T-helper 1 cell treated with Interleukin-12 subunit alpha and Interleukin-12 subunit beta and Interleukin-4 antibody, amounts not matched to agents 30 ng/mL and 1 ng/mL, for 36 hours (primary cell): ENCODE results near the gene TESK1. TPM values are rescaled to one million over a fixed set of nuclear protein-coding genes. Genes with fewer than 3 reads are reported as not detected.
"Not testable (repeated sequence)": the region's sequence is repeated elsewhere in the genome, so short reads cannot be mapped to it uniquely, and the experiment has no call there.

Experiments
- intact Hi-C: fragments of 100-400 bp; cut with micrococcal nuclease; formaldehyde crosslinking; loops from one replicate; pipeline ENCODE4 v1.15.1; 2024
- total RNA-seq: library from RNA; stranded (reverse); gene quantifications from 2 replicates; pipeline ENCODE4 v1.2.3, GENCODE V29; 2022

Gene TESK1
- total RNA-seq, 1 donor from 2014 or later = 32.6 TPM

- intact Hi-C loops = no loop called here
These were observed 7.8 kb downstream of the TESK1 start for GRCh38 chr9:35612843-35613242.

DNA sequence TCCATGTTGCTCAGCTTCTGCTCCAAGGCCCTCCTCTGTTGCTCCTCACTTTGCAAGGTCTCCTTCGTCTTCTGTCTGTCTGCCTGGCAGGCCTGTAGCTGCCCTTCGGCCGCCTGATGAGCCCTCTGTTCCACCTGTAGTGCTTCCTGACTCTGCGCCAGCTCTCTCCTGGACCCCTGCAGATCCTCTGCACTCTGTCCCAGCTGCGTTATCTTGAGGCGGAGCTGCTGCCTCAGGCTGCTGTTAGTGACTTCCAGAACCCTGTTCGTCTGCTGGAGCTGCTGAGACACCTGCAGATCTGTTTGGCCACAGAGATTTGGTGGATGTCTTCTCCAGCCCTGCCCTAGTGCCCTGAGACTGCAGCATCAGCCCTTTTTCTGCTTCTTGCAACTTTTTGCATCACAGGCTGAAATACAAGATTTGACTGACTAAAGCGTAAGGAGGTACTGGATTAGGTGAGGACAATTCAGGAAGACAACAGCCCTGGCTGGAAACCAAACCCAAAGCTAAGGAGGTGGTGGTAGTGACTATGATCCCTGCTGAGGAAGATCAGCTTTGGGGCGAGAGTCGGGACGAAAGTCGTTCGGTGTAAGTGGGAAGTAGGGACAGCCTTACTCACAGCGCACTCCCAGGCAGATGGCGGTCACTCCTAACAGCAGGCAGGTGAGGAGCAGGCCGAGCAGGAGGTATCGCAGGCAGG is 11.1 kb downstream of the TESK1 start:
- intact Hi-C loops = no loop called here

- intact Hi-C loops = loop anchor here (1.0 kb wide), 2 partner anchors 29 to 40 kb away; no protein-coding TSS in a partner anchor
These were observed 11.8 kb downstream of the TESK1 start for GRCh38 chr9:35616681-35617459.

GRCh38 chr9:35617548-35617947 is 12.5 kb downstream of the TESK1 start:
- intact Hi-C loops = loop anchor here (1.0 kb wide), 2 partner anchors 29 to 40 kb away; no protein-coding TSS in a partner anchor

DNA sequence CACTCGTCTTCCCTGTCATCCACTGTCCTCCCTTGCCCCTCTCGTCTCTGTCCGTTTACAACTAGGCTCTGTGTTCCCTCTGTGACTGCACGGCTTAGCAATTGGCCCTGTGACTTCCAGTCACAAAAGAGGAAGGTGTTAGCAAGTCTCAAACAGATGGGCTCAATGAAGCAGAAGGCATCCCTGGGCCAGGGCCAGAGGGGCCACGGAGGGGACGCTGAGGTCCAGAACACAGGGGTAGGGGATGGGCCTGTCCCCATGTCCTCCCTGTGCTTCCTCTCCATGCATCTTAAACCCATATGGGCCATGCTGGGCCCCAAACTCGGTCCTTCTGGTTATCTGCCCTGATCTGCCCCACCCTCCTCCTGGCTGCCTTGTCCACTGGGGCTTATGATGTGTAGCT is 13.3 kb downstream of the TESK1 start, which contains the start of gene CD72:
CD72 (minus strand) TSS at position 89 of the 403 bp plus-strand sequence. CDS start 110 bp downstream, outside the sequence.
- intact Hi-C loops = no loop called here

DNA sequence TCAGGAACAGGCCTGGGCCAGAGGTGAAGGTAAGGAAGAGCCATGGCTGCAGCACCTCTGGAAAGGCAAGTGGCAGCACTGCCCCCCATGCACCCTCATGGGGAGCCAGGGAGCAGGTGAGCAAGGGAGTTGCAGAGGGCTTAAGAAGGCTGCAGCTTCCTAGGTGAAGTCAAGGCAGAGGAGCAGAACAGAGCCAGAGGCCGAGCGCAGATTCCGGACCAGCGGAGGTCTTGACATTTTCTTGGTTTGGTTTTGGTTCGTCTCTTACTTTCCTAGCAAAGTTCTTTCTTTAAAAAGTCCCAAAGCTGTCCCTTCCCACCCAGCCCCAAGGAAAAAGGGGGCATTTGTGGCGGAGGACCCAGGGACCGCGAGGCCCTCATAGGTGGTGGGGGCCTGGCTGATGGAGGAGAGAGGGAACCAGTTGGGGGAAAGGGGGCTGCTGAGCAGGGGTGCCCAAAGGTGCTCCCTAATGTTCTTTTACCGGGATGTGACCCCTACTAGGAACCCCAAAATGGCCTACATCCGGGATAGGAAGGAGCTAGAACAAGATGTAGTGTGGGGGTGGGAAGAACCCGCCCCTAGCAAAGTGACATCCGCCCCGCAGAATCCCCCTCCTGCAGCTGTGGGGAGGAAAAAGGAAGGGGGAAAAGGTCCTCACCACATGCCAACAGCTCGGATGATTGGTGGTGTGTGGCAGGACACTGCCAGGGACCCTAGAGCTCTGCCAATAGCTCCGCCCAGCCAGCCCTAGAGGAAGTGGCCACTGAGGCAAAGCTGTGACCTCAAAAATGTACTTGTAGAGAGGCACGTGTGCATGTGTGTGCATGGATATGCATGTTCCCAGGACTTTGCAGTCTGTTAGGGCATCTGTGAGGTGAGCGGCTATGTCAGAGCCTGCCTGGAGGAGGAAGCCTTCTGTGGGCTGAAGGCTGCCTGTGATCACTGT is 14.1 kb downstream of the TESK1 start:
- intact Hi-C loops = loop anchor here (1.0 kb wide), 1 partner anchor 15 kb away; no protein-coding TSS in a partner anchor

DNA sequence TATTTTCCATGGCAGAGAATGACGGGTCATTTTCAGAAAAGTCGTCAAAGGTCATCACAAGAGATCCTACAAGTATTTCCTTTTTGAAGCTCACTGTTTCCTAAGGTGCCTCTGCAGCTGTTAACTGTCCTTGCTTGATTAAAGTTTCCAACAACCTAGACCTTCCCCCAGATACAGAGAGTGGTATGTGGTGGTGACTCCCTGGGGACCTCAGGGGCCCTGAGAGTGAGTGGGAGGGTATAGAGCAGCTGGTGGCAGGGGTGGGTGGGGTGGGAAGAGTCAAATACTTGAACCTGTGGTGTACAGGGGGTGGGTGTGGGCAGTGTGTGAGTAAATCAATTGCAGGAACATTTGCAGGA is 14.7 kb downstream of the TESK1 start:
- intact Hi-C loops = loop anchor here (1.0 kb wide), 1 partner anchor 15 kb away; no protein-coding TSS in a partner anchor

- intact Hi-C loops = no loop called here
These were observed 22.5 kb downstream of the TESK1 start for GRCh38 chr9:35627575-35627974.

GRCh38 chr9:35628389-35628991 is 23.4 kb downstream of the TESK1 start:
- intact Hi-C loops = no loop called here

DNA sequence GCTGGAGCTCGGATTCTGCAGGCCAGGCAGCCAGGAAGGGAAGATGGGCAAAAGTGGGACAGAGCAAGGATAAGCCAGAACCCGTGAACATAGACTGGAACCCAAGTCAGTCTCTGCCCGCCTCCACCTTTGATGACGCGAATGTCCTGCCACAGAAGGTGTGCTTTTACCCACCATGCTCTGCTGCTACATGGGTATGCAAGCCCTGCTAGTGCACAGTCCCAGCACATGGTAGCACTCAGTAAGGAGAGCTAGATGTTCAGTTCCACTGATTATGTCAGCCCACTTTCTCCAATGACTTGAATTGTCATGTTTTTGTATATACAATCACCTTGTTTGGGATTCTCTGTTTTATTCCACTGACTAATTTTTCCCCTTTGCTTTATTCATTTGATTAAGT is 24.5 kb downstream of the TESK1 start:
- intact Hi-C loops = no loop called here

GRCh38 chr9:35635730-35636129 is 30.7 kb downstream of the TESK1 start:
- intact Hi-C loops = no loop called here

- intact Hi-C loops = no loop called here
These were observed 31.2 kb downstream of the TESK1 start for GRCh38 chr9:35636135-35636876.

DNA sequence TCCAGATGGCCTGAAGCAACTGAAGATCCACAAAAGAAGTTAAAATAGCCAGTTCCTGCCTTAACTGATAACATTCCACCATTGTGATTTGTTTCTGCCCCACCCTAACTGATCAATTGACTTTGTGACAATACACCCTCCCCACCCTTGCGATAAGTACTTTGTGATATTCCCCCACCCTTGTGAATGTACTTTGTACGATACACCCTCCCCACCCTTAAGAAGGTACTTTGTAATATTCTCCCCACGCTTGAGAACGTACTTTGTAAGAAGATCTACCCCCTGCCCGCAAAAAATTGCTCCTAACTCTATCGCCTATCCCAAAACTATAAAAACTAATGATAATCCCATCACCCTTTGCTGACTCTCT is 31.8 kb downstream of the TESK1 start:
- intact Hi-C loops = not testable (repeated sequence)

GRCh38 chr9:35637427-35637955 is 32.4 kb downstream of the TESK1 start:
- intact Hi-C loops = not testable (repeated sequence)

- intact Hi-C loops = loop anchor here (1.0 kb wide), 1 partner anchor 9 kb away; no protein-coding TSS in a partner anchor
These were observed 33.7 kb downstream of the TESK1 start for GRCh38 chr9:35638751-35639150.

DNA sequence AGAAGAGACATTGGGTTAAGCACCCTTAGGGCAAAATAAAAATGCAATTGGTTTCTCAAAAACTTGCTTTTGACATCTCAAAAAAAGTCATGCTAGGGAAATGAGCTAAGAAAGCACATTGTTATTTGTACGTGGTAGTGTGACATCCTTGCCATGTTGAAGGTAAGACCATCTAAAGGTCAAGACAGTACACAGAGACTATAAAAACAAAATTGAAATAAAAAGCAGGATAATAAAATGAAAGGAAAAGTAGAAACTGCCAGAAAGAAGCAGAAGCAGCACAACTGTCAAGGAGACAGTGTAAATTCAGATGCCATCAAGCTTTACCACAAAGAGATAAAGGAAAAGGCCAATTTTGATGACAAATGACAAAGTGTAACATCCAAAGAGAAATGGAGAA is 34.2 kb downstream of the TESK1 start:
- intact Hi-C loops = loop anchor here (1.0 kb wide), 1 partner anchor 8 kb away; no protein-coding TSS in a partner anchor

- intact Hi-C loops = loop anchor here (1.0 kb wide), 1 partner anchor 8 kb away; no protein-coding TSS in a partner anchor
These were observed 34.6 kb downstream of the TESK1 start for GRCh38 chr9:35639631-35640030.

DNA sequence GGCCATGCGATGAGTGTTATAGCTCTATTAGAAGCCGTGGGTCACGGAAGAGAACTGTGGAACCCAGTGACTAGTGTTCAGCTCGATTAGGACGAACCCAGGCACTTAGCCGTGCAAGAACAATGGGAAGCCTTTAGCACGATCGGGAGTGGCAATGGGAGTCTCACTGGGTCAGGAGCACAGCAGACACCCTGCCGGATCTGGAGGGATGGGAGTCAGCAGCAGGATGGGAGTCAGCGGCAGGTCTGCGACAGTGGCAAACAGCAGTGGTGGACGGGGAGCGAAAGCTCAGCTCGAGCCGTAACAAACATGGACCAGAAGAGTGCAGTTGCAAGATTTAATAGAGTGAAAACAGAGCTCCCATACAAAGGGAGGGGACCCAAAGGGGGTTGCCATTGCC is 35.4 kb downstream of the TESK1 start:
- intact Hi-C loops = not testable (repeated sequence)

DNA sequence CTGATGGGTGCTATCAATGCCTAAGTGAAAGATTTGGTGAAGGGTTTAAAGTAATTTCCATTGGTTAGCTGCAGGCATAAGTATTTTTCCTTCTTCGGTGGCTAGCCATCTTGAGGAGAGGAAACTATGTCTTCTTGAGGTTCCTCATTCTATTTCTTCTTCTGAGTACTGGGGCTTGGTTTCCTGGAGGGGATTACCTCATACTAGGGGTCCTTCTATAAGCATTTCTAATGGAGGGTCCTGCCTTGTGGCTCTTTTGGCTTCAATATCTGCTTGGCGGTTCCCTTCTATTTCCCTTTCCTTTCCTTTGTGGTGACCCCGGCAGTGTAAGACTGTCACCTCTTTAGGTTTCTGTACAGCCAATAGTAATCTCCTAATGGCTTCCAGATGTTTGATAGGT is 36.4 kb downstream of the TESK1 start:
- intact Hi-C loops = not testable (repeated sequence)

DNA sequence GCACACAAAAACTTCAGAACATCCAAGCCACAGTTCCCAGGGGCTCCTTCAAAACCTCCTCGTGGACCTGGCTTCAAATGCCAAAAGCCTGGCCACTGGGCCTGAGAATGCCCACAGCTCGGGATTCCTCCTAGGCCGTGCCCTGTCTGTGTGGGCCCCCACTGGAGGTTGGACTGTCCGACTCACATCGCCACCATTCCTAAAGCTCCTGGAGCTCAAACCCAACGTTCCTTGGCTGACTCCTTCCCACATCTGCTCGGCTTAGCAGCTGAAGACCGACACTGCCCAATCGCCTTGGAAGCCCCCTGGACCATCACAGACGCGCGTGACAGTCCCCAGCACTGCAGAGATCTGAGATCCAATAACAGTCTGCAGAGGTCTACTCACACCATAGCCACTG is 38.0 kb downstream of the TESK1 start:
- intact Hi-C loops = no loop called here
